GF-D8 (cell line): Measurements from ENCODE around the gene BABAM2.

Source experiments
- DNase-seq: peaks from one replicate; lab custom pipeline; 2025; lab: John Stamatoyannopoulos, UW

BABAM2 gene

GRCh38 chr2:28378679-28379584 lies 488.4 kb downstream of the BABAM2 start:
- peak; percentile 58 for DNase-seq

- DNase-seq = no peak
Measured at GRCh38 chr2:28380219-28380618, 489.7 kb downstream of the BABAM2 start.

DNA sequence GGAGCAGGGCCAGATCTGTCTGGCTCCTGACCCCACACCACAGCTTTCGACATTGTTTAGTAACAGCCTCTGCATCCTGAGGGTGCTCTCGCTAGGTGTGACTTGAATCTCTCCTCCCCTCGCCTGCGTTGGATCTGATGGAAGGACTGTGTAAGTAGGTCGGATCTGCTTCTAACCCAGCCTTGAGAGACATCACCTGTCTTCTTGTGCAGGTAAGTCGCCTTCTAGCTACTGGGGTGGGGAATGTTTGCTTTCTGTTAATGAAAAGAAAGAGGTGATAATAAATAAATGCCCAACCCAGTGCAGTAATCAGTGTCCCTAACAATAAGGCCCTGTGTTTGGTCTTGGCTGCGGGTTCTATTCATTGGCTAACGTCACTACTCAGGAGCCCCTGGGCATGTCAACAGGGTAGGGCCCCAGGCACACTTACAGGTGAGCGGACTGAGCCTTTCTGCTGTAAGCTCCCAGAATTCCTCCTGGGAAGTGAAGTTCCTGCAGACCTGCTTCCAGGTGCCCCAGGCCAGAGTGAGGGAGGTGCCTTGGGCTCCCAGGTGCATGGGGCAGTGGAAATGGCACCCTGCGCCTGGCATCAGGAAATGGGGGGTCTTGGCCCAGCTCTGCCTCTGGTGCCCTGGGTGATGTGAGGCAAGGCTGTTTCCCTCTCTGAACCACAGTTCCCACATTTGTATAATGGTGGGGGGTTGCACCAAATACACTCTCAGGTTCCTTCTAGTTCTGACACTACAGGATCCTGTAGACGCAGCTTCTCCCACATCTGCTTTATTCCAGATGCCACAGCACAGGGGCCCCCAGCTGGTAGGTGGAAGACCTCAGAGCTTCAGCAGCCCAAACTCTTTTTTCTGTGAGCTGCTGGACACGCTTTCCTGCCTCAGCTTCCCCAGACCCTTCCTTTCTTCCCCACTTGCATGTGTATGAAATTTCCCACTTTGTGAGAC lies 491.0 kb downstream of the BABAM2 start:
- DNase-seq = no peak

DNA sequence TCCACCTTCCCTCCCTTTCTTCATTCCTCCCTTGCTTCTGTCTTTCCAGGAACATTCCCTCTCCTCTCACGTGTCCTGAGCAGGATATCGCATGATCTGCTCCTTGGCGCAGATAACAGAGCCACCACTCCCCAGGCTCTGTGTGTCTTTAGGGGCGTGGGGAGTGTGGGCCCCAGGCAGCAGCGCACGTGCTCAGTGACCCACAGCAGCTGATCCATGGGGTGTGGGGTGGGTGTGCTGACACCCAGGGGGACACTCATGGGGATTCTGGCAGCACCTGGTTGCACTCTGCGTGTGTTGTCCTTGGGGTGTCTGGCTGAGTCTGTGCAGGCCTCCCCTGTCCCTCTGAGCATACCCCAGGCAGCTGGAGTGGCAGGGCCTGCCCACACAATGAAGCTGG lies 492.2 kb downstream of the BABAM2 start:
- no peak for DNase-seq

- no peak for DNase-seq
Measured at GRCh38 chr2:28387082-28387960, 496.8 kb downstream of the BABAM2 start.
